AG09309 (cell line): ENCODE data around the gene COL26A1.

Experiments
- DNase-seq: peaks from one replicate; pipeline ENCODE4 v3.0.0-alpha.2; 2010; ENCODE audit warnings: low read depth
- H3K4me3 ChIP-seq: 2 replicates; pipeline ENCODE4 v1.5.1; 2011; ENCODE audit warnings: mild to moderate bottlenecking, low read depth, low read length, moderate library complexity; ENCODE audit not compliant: control insufficient read depth
- CTCF ChIP-seq: IDR thresholded peaks from 2 replicates; pipeline ENCODE4 v1.5.1; 2011; ENCODE audit warnings: mild to moderate bottlenecking, low read depth, low read length, inconsistent platforms; ENCODE audit not compliant: insufficient read depth, control insufficient read depth; ENCODE audit errors: missing control alignments

The COL26A1 gene

DNA sequence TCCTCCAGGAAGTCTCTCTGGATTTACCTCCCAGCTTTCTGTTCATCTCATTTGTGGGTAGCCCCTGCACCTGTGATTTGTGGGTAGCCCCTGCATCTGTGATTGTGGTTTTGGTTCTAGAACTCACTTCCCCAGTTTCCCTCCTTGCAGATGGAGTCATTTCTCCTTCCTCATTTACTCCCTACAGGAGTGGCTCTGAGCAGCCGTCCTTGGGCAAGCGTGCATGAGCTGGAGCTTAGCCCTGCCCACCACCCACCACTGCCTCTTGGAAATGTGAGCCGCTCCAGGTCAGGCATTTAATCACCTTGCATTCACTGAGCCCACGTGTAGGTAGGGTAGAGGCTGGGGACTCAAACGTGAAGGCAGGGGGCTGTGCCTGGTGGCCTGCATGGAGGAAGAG, 8.2 kb downstream of the COL26A1 start:
- TF ChIP-seq CTCF, result no peak
- no peak overlapping the region for H3K4me3 ChIP-seq
- no peak for DNase-seq

GRCh38 chr7:101373812-101374614, 11.3 kb downstream of the COL26A1 start:
- no peak overlapping the region for H3K4me3 ChIP-seq
- DNase-seq, result no peak
- no peak for TF ChIP-seq CTCF

- no peak overlapping the region for H3K4me3 ChIP-seq
- no peak for DNase-seq
- TF ChIP-seq CTCF, result no peak
These were observed 12.3 kb downstream of the COL26A1 start for GRCh38 chr7:101374990-101375389.

GRCh38 chr7:101376601-101377000, 13.9 kb downstream of the COL26A1 start:
- TF ChIP-seq CTCF, result no peak
- no peak for DNase-seq
- H3K4me3 ChIP-seq, result no peak overlapping the region

DNA sequence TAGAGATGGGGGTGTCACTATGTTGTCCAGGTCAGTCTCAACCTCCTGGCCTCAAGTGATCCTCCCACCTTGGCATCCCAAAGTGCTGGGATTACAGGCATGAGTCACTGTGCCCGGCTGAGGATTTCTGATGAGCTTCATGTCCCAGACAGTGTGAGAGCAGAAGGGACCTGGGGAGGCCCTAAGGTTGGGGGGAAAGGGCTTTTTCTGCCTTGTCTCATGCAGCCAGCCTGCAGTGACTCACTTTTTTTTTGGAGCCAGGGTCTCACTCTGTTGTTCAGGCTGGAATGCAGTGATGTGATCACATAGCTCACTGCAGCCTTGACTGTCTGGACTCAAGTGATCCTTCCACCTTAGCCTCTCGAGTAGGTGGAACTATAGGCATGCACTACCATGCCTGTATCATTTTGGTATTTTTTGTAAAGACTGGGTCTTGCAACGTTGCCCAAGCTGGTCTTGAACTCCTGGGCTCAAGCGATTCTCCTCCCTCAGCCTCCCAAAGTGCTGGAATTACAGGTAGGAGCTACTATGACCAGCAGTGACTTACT, 14.6 kb downstream of the COL26A1 start:
- no peak overlapping the region for H3K4me3 ChIP-seq
- DNase-seq, result no peak
- TF ChIP-seq CTCF, result no peak

GRCh38 chr7:101378751-101379174, 16.1 kb downstream of the COL26A1 start:
- no peak for DNase-seq
- no peak overlapping the region for H3K4me3 ChIP-seq
- no peak for TF ChIP-seq CTCF
